ENCODE measurements around the gene OBSCN. TPM values are rescaled to one million over a fixed set of nuclear protein-coding genes. Genes with fewer than 3 reads are reported as not detected.

OBSCN gene
- total RNA-seq, 1 experiment from 2014 or later: 33.3 TPM

GRCh38 chr1:228340686-228341449 lies 133.0 kb downstream of the OBSCN start:
- DNase-seq: peak; percentile 70
- no peak overlapping the region for H2AFZ ChIP-seq (ENCODE audit: low read length)
- H3K36me3 Mint-ChIP-seq (ENCODE audit: insufficient read depth in 1 of 3, low read depth in 3 of 3): peaks cover 20 to 30% (median 30%) of the 10 kb centered on the region in 3 experiments; a peak in 6 of 7 replicates
- no peak overlapping the region for H2BK12ac ChIP-seq (ENCODE audit: insufficient read length, low read depth, low read length)
- no peak overlapping the region for H3K9ac ChIP-seq (ENCODE audit: extremely low read depth, insufficient read length, low read length)
- H3K56ac ChIP-seq (ENCODE audit: insufficient read length, low read depth, low read length): no peak overlapping the region
- peaks cover 0 to 4% of the 10 kb centered on the region in 2 experiments; a peak in 1 of 5 replicates for H3K9me3 Mint-ChIP-seq
- H3K27ac ChIP-seq (ENCODE audit: insufficient read length, low read depth, low read length): no peak overlapping the region
- no peak overlapping the region for H3K4me3 Mint-ChIP-seq
- no peaks in the 10 kb centered on the region for H3K79me1 ChIP-seq (ENCODE audit: insufficient read depth, low read depth, low read length, poor library complexity, severe bottlenecking)
- no CpG with 5 or more reads among the region's 39 CpGs for WGBS (ENCODE audit: extremely low coverage, insufficient read length, low lambda C conversion rate)
- H3K14ac ChIP-seq (ENCODE audit: insufficient read depth, low read length): no peak overlapping the region
- no peak overlapping the region for H3K23ac ChIP-seq (ENCODE audit: insufficient read length, low read depth, low read length)
- H2AK5ac ChIP-seq (ENCODE audit: insufficient read length, low read length): no peak overlapping the region
- peak; percentile 66 for TF ChIP-seq CTCF (conservative IDR thresholded peaks at IDR 0.05)
- no peak overlapping the region for H4K5ac ChIP-seq (ENCODE audit: insufficient read length, low read depth, low read length)
- H4K8ac ChIP-seq (replicated peaks; ENCODE audit: insufficient read length, low read depth, low read length): no peak overlapping the region
- no peak overlapping the region for H3T11ph ChIP-seq (ENCODE audit: low read length)
- no peak overlapping the region for H3K18ac ChIP-seq (ENCODE audit: insufficient read length, low read depth, low read length)
- H2BK15ac ChIP-seq (ENCODE audit: low read depth, low read length): no peak overlapping the region
- H4K20me1 ChIP-seq (ENCODE audit: control insufficient read depth, insufficient read depth, insufficient read length): no peaks in the 10 kb centered on the region
- H3K27me3 ChIP-seq (ENCODE audit: insufficient read depth, low read length): no peaks in the 10 kb centered on the region
- H3K27ac Mint-ChIP-seq: no peak overlapping the region
- H3K4ac ChIP-seq (ENCODE audit: low read depth, low read length): no peak overlapping the region
- H3K4me1 ChIP-seq (ENCODE audit: insufficient read depth, low read length): no peaks in the 10 kb centered on the region
- H3K9me3 ChIP-seq (ENCODE audit: control insufficient read depth, low read depth, low read length): peaks cover 6% of the 10 kb centered on the region
- no peaks in the 10 kb centered on the region for H3K27me3 Mint-ChIP-seq (ENCODE audit: low read depth)
- no peak overlapping the region for H3K4me2 ChIP-seq (ENCODE audit: insufficient read depth, insufficient read length, low read length)
- H2BK5ac ChIP-seq (ENCODE audit: insufficient read length, low read length): no peak overlapping the region
- H2BK20ac ChIP-seq (ENCODE audit: low read depth, low read length, poor library complexity, severe bottlenecking): no peak overlapping the region
- H3K79me2 ChIP-seq (ENCODE audit: insufficient read depth, low read length): no peaks in the 10 kb centered on the region
- H3K4me1 Mint-ChIP-seq: no peaks in the 10 kb centered on the region
- H4K91ac ChIP-seq (ENCODE audit: insufficient read length, low read depth, low read length): no peak overlapping the region
- H3K23me2 ChIP-seq (ENCODE audit: insufficient read length, low read depth, low read length, poor library complexity, severe bottlenecking): no peaks in the 10 kb centered on the region
- H2BK120ac ChIP-seq (ENCODE audit: low read depth, low read length, poor library complexity, severe bottlenecking): no peak overlapping the region

Measured in H9 (cell line).